ENCODE results near the gene NR6A1.

The NR6A1 gene

GRCh38 chr9:124684169-124684568 lies 86.9 kb downstream of the NR6A1 start:
- no peak for DNase-seq

- DNase-seq = no peak
Observed at GRCh38 chr9:124683043-124683442, 88.1 kb downstream of the NR6A1 start.

GRCh38 chr9:124680714-124681390 lies 90.3 kb downstream of the NR6A1 start:
- DNase-seq = no peak

- DNase-seq = no peak
Observed at GRCh38 chr9:124680049-124680448, 91.1 kb downstream of the NR6A1 start.

GRCh38 chr9:124676159-124676551 lies 95.0 kb downstream of the NR6A1 start:
- no peak for DNase-seq

- no peak for DNase-seq
Observed at GRCh38 chr9:124675261-124676158, 95.6 kb downstream of the NR6A1 start.

- DNase-seq = no peak
Observed at GRCh38 chr9:124674651-124675050, 96.5 kb downstream of the NR6A1 start.

- DNase-seq = no peak
Observed at GRCh38 chr9:124673063-124673462, 98.0 kb downstream of the NR6A1 start.

GRCh38 chr9:124671861-124672260 lies 99.2 kb downstream of the NR6A1 start:
- no peak for DNase-seq

GRCh38 chr9:124666642-124667041 lies 104.5 kb downstream of the NR6A1 start:
- no peak for DNase-seq

GRCh38 chr9:124665391-124666058 lies 105.6 kb downstream of the NR6A1 start:
- no peak for DNase-seq

GRCh38 chr9:124664143-124664542 lies 107.0 kb downstream of the NR6A1 start:
- no peak for DNase-seq

GRCh38 chr9:124663046-124663961 lies 107.8 kb downstream of the NR6A1 start:
- DNase-seq = no peak

- DNase-seq = no peak
Observed at GRCh38 chr9:124662561-124662960, 108.5 kb downstream of the NR6A1 start.

- DNase-seq = no peak
Observed at GRCh38 chr9:124661271-124661670, 109.8 kb downstream of the NR6A1 start.

- no peak for DNase-seq
Observed at GRCh38 chr9:124660341-124660801, 110.7 kb downstream of the NR6A1 start.

- no peak for DNase-seq
Observed at GRCh38 chr9:124659099-124659659, 111.9 kb downstream of the NR6A1 start.

- no peak for DNase-seq
Observed at GRCh38 chr9:124658165-124659017, 112.7 kb downstream of the NR6A1 start.

GRCh38 chr9:124657516-124657915 lies 113.6 kb downstream of the NR6A1 start:
- no peak for DNase-seq

- no peak for DNase-seq
Observed at GRCh38 chr9:124654431-124654830, 116.7 kb downstream of the NR6A1 start.

Measured in effector CD4-positive, alpha-beta T cell (primary cell).